ENCODE results near the gene STXBP4.

DNA sequence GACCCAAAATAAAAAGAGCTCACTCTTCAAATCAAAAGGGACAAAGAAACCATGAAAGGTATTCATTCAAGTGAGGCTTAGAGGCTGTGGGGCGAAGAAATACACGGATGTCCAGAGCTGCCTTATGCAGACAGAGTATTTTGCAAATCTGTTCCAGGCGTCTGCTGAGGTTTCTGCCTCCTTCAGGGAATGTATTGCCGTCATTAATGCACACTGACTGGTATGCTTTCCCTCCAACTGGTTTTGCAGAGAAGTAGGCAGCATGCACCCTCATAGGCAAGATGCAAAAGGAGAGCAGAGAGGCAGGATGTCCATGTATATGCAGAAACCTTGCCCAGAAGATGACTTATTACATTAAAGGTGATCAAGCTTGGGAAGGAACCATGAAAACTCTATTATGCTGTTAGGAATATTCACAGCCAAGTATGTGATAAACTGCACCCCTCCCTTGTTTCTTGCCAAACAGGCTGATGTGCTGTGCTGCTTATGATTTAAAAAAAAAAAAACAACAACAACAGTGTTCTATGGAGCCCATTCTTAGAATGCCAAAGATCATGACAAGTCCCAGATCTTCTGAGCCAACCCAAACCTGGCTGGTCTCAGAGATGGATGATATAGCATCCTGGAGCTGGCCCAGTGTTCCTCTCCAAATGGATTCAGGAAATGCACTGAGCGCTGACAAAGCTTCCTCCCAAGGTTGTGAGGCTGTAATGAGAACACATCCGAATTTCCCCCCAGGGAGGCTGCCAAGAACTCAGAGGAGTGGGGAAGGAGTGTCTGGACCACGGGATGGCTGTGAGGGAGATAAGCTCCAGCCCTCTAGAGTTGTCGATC lies 218.6 kb downstream of the STXBP4 start:
- TF ChIP-seq MXI1 (IDR thresholded peaks at IDR 0.05; ENCODE audit: low read depth, low read length): no peak
- TF ChIP-seq, protein P1, sequence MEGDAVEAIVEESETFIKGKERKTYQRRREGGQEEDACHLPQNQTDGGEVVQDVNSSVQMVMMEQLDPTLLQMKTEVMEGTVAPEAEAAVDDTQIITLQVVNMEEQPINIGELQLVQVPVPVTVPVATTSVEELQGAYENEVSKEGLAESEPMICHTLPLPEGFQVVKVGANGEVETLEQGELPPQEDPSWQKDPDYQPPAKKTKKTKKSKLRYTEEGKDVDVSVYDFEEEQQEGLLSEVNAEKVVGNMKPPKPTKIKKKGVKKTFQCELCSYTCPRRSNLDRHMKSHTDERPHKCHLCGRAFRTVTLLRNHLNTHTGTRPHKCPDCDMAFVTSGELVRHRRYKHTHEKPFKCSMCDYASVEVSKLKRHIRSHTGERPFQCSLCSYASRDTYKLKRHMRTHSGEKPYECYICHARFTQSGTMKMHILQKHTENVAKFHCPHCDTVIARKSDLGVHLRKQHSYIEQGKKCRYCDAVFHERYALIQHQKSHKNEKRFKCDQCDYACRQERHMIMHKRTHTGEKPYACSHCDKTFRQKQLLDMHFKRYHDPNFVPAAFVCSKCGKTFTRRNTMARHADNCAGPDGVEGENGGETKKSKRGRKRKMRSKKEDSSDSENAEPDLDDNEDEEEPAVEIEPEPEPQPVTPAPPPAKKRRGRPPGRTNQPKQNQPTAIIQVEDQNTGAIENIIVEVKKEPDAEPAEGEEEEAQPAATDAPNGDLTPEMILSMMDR (IDR thresholded peaks at IDR 0.05): no peak
- TF ChIP-seq EZH2phosphoT487 (IDR thresholded peaks at IDR 0.05; ENCODE audit: borderline replicate concordance, low read depth): no peak
- TF ChIP-seq, protein P2, sequence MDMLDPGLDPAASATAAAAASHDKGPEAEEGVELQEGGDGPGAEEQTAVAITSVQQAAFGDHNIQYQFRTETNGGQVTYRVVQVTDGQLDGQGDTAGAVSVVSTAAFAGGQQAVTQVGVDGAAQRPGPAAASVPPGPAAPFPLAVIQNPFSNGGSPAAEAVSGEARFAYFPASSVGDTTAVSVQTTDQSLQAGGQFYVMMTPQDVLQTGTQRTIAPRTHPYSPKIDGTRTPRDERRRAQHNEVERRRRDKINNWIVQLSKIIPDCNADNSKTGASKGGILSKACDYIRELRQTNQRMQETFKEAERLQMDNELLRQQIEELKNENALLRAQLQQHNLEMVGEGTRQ (IDR thresholded peaks at IDR 0.05; ENCODE audit: borderline replicate concordance, low read depth, low read length): no peak
- no peak for TF ChIP-seq TAF1 (IDR thresholded peaks at IDR 0.05; ENCODE audit: borderline replicate concordance, low read depth, low read length)
- TF ChIP-seq CHD2 (IDR thresholded peaks at IDR 0.05; ENCODE audit: low read length, partially characterized antibody): no peak
- TF ChIP-seq RAD21 (IDR thresholded peaks at IDR 0.05; ENCODE audit: low read length): no peak
- TF ChIP-seq POLR2AphosphoS5 (IDR thresholded peaks at IDR 0.05; ENCODE audit: low read depth, low read length): no peak
- TF ChIP-seq EP300 (IDR thresholded peaks at IDR 0.05; ENCODE audit: borderline replicate concordance in 1 of 2, low read depth in 1 of 2, low read length in 1 of 2): no peak
- TF ChIP-seq FOXM1 (IDR thresholded peaks at IDR 0.05; ENCODE audit: low read depth): no peak
- TF ChIP-seq, protein P3, sequence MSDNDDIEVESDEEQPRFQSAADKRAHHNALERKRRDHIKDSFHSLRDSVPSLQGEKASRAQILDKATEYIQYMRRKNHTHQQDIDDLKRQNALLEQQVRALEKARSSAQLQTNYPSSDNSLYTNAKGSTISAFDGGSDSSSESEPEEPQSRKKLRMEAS (IDR thresholded peaks at IDR 0.05; ENCODE audit: low read depth): no peak
- TF ChIP-seq, protein P4, sequence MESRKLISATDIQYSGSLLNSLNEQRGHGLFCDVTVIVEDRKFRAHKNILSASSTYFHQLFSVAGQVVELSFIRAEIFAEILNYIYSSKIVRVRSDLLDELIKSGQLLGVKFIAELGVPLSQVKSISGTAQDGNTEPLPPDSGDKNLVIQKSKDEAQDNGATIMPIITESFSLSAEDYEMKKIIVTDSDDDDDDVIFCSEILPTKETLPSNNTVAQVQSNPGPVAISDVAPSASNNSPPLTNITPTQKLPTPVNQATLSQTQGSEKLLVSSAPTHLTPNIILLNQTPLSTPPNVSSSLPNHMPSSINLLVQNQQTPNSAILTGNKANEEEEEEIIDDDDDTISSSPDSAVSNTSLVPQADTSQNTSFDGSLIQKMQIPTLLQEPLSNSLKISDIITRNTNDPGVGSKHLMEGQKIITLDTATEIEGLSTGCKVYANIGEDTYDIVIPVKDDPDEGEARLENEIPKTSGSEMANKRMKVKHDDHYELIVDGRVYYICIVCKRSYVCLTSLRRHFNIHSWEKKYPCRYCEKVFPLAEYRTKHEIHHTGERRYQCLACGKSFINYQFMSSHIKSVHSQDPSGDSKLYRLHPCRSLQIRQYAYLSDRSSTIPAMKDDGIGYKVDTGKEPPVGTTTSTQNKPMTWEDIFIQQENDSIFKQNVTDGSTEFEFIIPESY (IDR thresholded peaks at IDR 0.05; ENCODE audit: borderline replicate concordance, low read depth): no peak
- TF ChIP-seq RFX5 (IDR thresholded peaks at IDR 0.05; ENCODE audit: low read length): no peak
